Erythroblast (primary cell): ENCODE data around the gene PLD5.

ENCODE experiments used
- GATA1 ChIP-seq: IDR thresholded peaks from 2 replicates; pipeline ENCODE4 v1.6.1; 2011; ENCODE audit warnings: low read depth, mild to moderate bottlenecking, control low read depth, low read length, moderate library complexity
- POLR2A ChIP-seq: IDR thresholded peaks from 2 replicates; pipeline ENCODE4 v1.6.1; 2011; ENCODE audit warnings: mild to moderate bottlenecking, low read length

GRCh38 chr1:242530761-242531160 lies 6.3 kb upstream of the PLD5 start:
- TF ChIP-seq POLR2A (no peak), GATA1 (no peak)
